HG02870 (cell line): Measurements from ENCODE around the gene PRPSAP1.

ENCODE experiments used
- ATAC-seq: cut with Tn5 transposase; IDR thresholded peaks from one replicate; pipeline ENCODE4 v1.9.1; 2021; ENCODE audit warnings: mild to moderate bottlenecking, moderate library complexity; ENCODE audit not compliant: unreplicated experiment

PRPSAP1 gene

GRCh38 chr17:76353599-76354316 is at the start of gene PRPSAP1:
Gene PRPSAP1 (minus strand): TSS chr17:76353916. CDS start chr17:76353703, 213 bp downstream.
- ATAC-seq = peak; percentile 86

- no peak for ATAC-seq
These were observed 49.0 kb upstream of the PRPSAP1 start for GRCh38 chr17:76402711-76403110.

- no peak for ATAC-seq
These were observed 45.8 kb upstream of the PRPSAP1 start for GRCh38 chr17:76399175-76400172.

GRCh38 chr17:76398523-76399174 is 44.9 kb upstream of the PRPSAP1 start:
- ATAC-seq = no peak

GRCh38 chr17:76397687-76398522 is 44.2 kb upstream of the PRPSAP1 start:
- ATAC-seq = no peak

- no peak for ATAC-seq
These were observed 43.5 kb upstream of the PRPSAP1 start for GRCh38 chr17:76397184-76397583.

- no peak for ATAC-seq
These were observed 42.3 kb upstream of the PRPSAP1 start for GRCh38 chr17:76395980-76396379.

- no peak for ATAC-seq
These were observed 40.5 kb upstream of the PRPSAP1 start for GRCh38 chr17:76394166-76394565.

GRCh38 chr17:76391200-76391715 is 37.5 kb upstream of the PRPSAP1 start:
- no peak for ATAC-seq

GRCh38 chr17:76390003-76390421 is 36.3 kb upstream of the PRPSAP1 start:
- ATAC-seq = no peak

- no peak for ATAC-seq
These were observed 35.5 kb upstream of the PRPSAP1 start for GRCh38 chr17:76388966-76389888.

- no peak for ATAC-seq
These were observed 33.5 kb upstream of the PRPSAP1 start for GRCh38 chr17:76386966-76387765.

- no peak for ATAC-seq
These were observed 32.4 kb upstream of the PRPSAP1 start for GRCh38 chr17:76385892-76386786.

GRCh38 chr17:76384987-76385891 is 31.5 kb upstream of the PRPSAP1 start:
- no peak for ATAC-seq

- no peak for ATAC-seq
These were observed 30.7 kb upstream of the PRPSAP1 start, which contains the start of gene SPHK1 for GRCh38 chr17:76384222-76384986. Gene SPHK1 (plus strand): TSS chr17:76384609. CDS start chr17:76385645, 1,036 bp downstream.
